Large intestine (tissue), 3 donors: ENCODE measurements around the gene HHAT. TPM values are rescaled to one million over a fixed set of nuclear protein-coding genes. Genes with fewer than 3 reads are reported as not detected.

Experiments
- DNase-seq, 2 donors: peaks; one replicate each; pipeline versions ENCODE4 v3.0.0 to v3.0.0-alpha.2; 2013
- H3K27ac ChIP-seq: one replicate; pipeline ENCODE4 v1.5.1; 2013; ENCODE audit warnings: low read length
- H3K27me3 ChIP-seq: 2 replicates; pipeline ENCODE4 v1.6.1; 2013; ENCODE audit warnings: low read length; ENCODE audit not compliant: control insufficient read depth, insufficient read depth
- H3K36me3 ChIP-seq: 2 replicates; pipeline ENCODE4 v1.6.1; 2013; ENCODE audit warnings: low read length; ENCODE audit not compliant: control insufficient read depth, insufficient read depth
- H3K4me1 ChIP-seq: one replicate; pipeline ENCODE4 v1.6.1; 2013; ENCODE audit warnings: low read length; ENCODE audit not compliant: control insufficient read depth, insufficient read depth
- H3K4me3 ChIP-seq: one replicate; pipeline ENCODE4 v1.5.1; 2013; ENCODE audit warnings: low read length
- H3K9me3 ChIP-seq: one replicate; pipeline ENCODE4 v1.6.1; 2013; ENCODE audit warnings: mild to moderate bottlenecking, low read depth, low read length, moderate library complexity; ENCODE audit not compliant: control insufficient read depth
- WGBS: methylation state at CpG from one replicate; pipeline ENCODE4 v1.1.5; 2013; ENCODE audit warnings: low lambda C conversion rate; ENCODE audit not compliant: insufficient coverage; 5-methylcytosine and 5-hydroxymethylcytosine counted together
- polyA plus RNA-seq: library from polyadenylated mRNA; unstranded; fragments of 120-200 nt; gene quantifications from one replicate; pipeline ENCODE4 v1.2.1, GENCODE V29; 2013

Gene HHAT
- polyA plus RNA-seq, 1 donor = 3.3 TPM

DNA sequence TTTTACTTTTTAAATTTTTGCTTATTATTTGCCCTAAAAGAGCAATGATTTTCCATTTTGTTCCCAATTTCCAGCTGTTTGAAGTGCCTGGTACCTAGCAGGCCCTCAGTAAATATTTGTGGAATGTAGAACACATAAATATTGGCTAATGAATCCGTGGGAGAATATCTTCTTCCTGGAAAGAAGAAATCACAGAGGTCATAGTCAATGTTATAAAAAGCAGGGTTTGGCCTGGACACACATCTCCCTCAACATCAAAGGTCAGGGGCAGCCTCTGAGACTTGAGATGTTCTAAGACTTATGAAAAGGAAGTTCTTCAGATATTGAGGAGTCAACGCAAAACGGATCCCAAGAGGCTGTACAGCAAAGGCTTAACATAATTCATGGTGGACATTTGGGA lies 358.1 kb downstream of the HHAT start:
- no peak overlapping the region for H3K27ac ChIP-seq
- no peak for DNase-seq
- no peaks in the 10 kb centered on the region for H3K36me3 ChIP-seq
- no CpG with 5 or more reads among the region's 3 CpGs for WGBS
- H3K4me1 ChIP-seq = no peaks in the 10 kb centered on the region
- no peaks in the 10 kb centered on the region for H3K27me3 ChIP-seq
- no peak overlapping the region for H3K4me3 ChIP-seq
- no peaks in the 10 kb centered on the region for H3K9me3 ChIP-seq

DNA sequence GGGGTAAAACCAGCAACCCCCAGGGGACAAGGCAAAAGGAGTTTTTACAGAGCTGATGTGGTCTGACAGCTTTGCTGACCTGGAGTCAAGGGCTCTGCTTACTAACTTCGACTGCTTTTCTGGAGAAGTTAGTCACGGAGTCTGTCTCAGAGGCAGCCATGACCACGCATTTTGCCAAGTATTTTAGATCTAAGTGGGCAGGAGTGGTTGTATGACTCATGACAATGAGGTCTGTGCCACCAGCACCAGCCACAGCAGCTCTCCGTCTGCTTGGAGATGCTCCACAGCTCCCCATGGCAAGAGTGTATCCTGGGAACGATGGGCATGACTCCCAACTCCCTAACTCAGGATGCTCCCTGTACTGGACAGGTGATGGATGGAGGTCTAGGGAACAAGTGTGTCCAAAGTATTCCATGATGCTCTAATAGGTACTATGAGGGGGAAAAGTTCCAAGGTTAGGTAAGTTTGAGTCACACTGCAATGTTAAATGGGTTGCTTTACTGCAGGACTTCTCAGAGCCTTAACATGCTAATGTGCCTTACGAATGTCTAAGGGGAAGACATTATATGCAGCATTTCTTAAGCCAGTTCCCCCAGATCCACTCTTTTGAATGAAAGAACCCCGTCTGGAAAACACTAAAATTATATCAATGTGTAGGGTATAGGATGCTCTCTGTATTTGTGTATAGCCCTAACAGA lies 359.0 kb downstream of the HHAT start:
- no CpG with 5 or more reads among the region's 7 CpGs for WGBS

DNA sequence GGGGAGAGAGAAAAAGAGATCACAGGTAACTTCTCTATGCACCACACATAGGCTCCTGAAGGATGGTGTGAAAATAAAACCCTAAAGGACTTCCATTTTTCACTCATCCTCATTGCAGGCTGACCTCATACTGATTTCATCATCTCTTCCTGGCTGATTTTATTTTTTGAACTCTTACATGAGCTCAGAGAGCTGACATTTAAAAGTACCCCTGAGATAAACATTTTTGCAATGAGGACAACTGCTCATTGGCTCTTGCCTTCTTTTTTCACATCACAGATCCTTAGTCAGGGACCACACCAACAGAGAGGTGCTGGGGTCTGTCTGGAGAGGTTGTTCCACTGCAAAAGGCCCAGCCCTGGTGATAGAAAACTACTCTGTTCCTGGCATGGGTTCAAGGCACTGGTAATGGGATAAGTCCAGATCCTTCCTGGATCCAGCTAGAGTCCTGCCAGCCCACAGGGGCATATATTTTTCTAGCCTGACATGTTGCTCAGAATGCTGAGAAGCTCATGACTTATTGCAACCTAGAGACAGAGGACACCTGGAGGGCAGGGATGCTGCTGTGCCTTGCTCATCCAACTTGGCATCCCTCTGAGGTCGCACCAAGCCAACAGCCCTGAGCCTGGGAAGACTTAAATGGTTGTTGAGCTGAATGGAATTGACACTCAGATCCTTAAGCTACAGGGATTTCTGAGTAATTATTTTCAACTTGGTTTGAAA lies 360.0 kb downstream of the HHAT start:
- Histone ChIP-seq H3K9me3 (no peaks in the 10 kb centered on the region), H3K4me3 (no peak overlapping the region), H3K36me3 (no peaks in the 10 kb centered on the region), H3K4me1 (no peaks in the 10 kb centered on the region), H3K27ac (no peak overlapping the region), H3K27me3 (no peaks in the 10 kb centered on the region)
- whole genome bisulfite sequencing = no CpG with 5 or more reads among the region's 1 CpG
- no peak for DNase-seq

More for the DNA sequence above, 359.0 kb downstream of the HHAT start:
- no peak for DNase-seq
- H3K27ac ChIP-seq = no peak overlapping the region
- H3K27me3 ChIP-seq = no peaks in the 10 kb centered on the region
- H3K9me3 ChIP-seq = no peaks in the 10 kb centered on the region
- no peaks in the 10 kb centered on the region for H3K36me3 ChIP-seq
- no peaks in the 10 kb centered on the region for H3K4me1 ChIP-seq
- no peak overlapping the region for H3K4me3 ChIP-seq

DNA sequence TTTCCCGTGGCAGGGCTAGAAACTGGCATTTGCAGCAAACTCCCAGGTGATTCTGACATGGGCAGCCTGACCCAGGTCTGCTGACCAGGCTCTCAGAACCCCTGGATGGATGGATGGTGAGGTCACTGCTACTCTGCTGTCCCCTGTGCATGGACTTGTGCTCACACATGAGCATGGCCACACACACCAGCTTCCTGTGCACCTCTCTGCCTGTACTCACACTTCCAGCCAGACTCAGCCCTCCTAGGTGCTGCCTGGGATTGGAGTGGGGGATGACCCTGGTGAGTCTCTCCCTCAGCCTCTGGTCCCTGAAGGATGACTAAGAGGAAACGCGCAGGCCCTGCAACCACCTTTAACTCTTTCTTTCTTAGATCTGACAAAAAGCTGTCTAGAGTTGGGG lies 361.1 kb downstream of the HHAT start:
- WGBS = no CpG with 5 or more reads among the region's 3 CpGs
- no peak overlapping the region for H3K27ac ChIP-seq
- no peak for DNase-seq
- H3K4me1 ChIP-seq = no peaks in the 10 kb centered on the region
- no peaks in the 10 kb centered on the region for H3K9me3 ChIP-seq
- H3K4me3 ChIP-seq = no peak overlapping the region
- no peaks in the 10 kb centered on the region for H3K36me3 ChIP-seq
- H3K27me3 ChIP-seq = no peaks in the 10 kb centered on the region

DNA sequence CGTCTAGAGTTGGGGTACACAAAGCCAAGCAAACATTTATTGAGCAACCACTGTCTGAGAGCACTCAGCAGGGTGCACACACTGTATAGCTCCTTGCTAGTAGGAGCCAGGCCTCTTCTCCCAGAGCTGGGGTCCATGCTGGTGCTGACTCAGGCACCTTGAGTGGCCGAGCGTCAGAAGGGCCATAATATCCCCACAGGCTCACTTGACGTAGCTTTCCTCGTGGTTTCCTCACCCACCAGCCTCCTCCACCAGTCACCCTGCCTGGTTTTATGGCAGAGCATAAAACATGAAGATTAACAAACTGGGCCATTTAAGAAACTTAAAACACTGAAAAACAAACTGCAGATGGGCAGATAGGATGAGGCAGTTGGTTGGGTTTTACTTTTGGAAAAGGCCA lies 361.5 kb downstream of the HHAT start:
- no peak for DNase-seq
- no peaks in the 10 kb centered on the region for H3K36me3 ChIP-seq
- no peaks in the 10 kb centered on the region for H3K4me1 ChIP-seq
- H3K27me3 ChIP-seq = no peaks in the 10 kb centered on the region
- H3K4me3 ChIP-seq = no peak overlapping the region
- no CpG with 5 or more reads among the region's 5 CpGs for WGBS
- no peaks in the 10 kb centered on the region for H3K9me3 ChIP-seq
- H3K27ac ChIP-seq = no peak overlapping the region

DNA sequence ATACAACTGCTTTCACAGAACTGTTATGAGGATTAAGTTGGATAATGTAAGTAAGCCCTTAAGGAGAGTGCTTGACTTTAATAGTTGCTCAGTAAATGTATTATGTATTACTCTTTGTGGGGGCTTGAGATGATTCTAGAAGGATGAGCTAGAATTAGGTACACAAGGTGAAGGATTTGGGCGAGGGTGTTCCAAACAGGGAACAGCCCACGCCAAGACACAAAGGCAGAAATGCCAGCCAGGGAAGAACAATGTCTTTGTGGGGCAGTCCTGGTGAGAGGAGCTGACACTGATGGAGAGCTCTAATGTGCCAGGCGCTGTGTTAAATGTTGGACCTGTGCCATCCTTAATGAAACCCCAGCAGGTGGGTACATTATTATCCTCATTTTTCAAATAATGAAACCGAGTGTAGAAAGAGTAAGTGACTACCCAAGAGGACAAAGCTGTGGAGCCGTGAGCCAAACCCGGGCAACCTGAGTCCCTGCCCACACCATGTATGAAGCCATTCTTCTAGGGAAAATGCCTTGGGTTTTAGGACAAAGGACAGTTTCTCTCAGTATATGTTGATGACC lies 362.4 kb downstream of the HHAT start:
- Histone ChIP-seq H3K9me3 (no peaks in the 10 kb centered on the region), H3K36me3 (no peaks in the 10 kb centered on the region), H3K4me3 (no peak overlapping the region), H3K4me1 (no peaks in the 10 kb centered on the region), H3K27ac (no peak overlapping the region), H3K27me3 (no peaks in the 10 kb centered on the region)
- DNase-seq = no peak
- WGBS = no CpG with 5 or more reads among the region's 6 CpGs

DNA sequence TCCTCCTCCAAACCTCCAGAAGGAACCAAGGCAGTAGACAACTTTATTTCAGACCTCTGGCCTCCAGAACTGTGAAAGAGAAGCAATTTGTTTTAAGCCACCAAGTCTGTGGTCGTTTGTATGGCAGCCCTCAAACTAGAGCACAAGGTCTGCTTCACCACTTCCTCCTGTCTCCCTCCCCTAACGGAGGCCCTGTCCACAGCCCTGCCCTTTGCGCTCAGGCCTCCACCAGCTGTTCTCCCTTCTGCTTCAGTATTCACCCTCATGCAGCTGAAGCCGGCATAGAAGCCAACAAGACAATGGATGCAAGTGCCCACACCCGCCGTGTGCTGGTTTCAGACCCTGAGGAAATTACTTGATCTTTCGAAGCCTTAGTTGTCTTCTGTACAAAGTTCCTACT lies 364.1 kb downstream of the HHAT start:
- H3K36me3 ChIP-seq = no peaks in the 10 kb centered on the region
- no peaks in the 10 kb centered on the region for H3K27me3 ChIP-seq
- no peak overlapping the region for H3K4me3 ChIP-seq
- no peak overlapping the region for H3K27ac ChIP-seq
- DNase-seq = no peak
- H3K9me3 ChIP-seq = no peaks in the 10 kb centered on the region
- H3K4me1 ChIP-seq = no peaks in the 10 kb centered on the region
- WGBS = no CpG with 5 or more reads among the region's 7 CpGs

DNA sequence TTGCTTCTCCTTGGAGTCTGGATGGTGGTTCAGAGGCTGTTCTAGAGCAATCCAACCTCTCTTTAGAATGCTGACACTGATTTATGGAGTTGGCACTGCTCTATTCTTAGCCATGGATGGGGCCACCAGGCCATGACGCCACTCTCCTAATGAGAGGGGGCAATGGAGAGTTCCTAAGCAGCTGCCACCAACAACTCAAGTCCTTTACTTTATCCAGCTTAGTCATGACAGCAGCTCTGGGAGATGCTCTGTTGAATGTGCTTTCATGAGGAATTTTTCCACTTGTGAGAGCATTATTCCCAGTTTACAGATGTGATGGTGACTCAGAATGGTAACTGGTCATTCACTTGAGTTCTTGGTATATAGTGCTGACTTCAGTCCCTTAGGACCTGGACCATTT lies 366.3 kb downstream of the HHAT start:
- Histone ChIP-seq H3K27ac (no peak overlapping the region), H3K36me3 (no peaks in the 10 kb centered on the region), H3K4me1 (no peaks in the 10 kb centered on the region), H3K9me3 (no peaks in the 10 kb centered on the region), H3K27me3 (no peaks in the 10 kb centered on the region), H3K4me3 (no peak overlapping the region)
- no CpG with 5 or more reads among the region's 1 CpG for WGBS
- DNase-seq = no peak

DNA sequence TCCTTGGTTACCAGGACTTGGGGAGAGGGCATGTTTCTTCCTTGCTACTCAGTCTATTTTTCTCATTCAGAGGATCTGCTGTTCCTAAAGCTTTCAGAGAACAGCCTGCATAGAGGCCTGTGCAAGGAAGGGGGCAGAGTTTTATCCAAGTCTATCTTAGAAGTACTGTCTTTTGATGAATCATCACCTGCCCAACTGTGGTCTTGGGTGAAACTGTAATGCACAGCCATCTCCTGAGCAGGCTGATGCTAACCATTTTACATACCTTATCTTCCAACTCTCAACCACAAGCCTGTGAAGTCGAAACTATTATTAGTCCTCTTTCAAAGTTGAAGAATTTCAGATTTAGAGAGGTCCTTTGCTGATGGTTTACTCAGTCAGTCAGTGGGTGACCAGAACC lies 368.0 kb downstream of the HHAT start:
- DNase-seq = no peak
- Histone ChIP-seq H3K4me3 (no peak overlapping the region), H3K4me1 (no peaks in the 10 kb centered on the region), H3K36me3 (no peaks in the 10 kb centered on the region), H3K27ac (no peak overlapping the region), H3K27me3 (no peaks in the 10 kb centered on the region), H3K9me3 (no peaks in the 10 kb centered on the region)
- WGBS = no CpG with 5 or more reads among the region's 1 CpG

DNA sequence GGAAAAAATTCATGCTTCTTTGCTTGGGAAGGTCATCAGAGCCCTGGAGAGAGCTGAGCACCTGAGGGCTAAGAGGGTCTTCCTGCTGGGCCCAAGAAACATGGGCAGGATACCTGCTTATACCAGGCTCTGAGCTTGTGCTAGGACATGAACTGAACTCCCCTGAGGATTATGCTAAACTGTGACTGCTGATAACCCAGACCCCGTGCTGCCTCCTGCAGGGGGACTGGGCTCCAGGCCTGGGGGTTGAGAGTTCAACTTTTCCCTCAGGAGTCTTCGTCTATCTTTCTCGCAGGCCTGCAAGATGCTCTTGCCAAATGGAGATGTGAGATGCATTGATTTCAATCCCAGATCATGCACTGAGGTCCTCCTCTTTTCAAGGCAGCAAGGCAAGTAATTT lies 368.5 kb downstream of the HHAT start:
- DNase-seq = no peak
- WGBS = no CpG with 5 or more reads among the region's 3 CpGs
- no peaks in the 10 kb centered on the region for H3K36me3 ChIP-seq
- no peaks in the 10 kb centered on the region for H3K4me1 ChIP-seq
- H3K27ac ChIP-seq = no peak overlapping the region
- H3K4me3 ChIP-seq = no peak overlapping the region
- H3K27me3 ChIP-seq = no peaks in the 10 kb centered on the region
- H3K9me3 ChIP-seq = no peaks in the 10 kb centered on the region
